Measurements from ENCODE around the gene RFC5.

DNA sequence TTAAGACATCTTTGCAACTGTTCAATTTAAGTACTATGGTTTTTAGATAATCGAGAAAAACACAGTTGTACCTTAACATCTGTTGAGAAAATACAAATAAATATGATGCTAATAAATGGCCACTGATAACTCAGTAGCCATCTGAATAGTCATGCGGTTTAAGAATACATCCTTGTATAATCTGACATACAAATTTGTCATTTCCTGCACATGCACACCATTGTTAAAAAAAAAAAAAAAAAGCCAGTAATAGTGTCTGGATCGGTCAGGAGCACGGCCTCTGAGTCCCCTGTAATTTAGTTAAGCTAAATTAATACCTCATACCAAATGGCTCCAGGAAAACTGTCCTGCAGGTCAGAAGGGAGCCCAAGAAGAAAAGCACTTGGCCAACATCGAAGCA is 16.8 kb downstream of the RFC5 start:
- TF ChIP-seq, protein P1, sequence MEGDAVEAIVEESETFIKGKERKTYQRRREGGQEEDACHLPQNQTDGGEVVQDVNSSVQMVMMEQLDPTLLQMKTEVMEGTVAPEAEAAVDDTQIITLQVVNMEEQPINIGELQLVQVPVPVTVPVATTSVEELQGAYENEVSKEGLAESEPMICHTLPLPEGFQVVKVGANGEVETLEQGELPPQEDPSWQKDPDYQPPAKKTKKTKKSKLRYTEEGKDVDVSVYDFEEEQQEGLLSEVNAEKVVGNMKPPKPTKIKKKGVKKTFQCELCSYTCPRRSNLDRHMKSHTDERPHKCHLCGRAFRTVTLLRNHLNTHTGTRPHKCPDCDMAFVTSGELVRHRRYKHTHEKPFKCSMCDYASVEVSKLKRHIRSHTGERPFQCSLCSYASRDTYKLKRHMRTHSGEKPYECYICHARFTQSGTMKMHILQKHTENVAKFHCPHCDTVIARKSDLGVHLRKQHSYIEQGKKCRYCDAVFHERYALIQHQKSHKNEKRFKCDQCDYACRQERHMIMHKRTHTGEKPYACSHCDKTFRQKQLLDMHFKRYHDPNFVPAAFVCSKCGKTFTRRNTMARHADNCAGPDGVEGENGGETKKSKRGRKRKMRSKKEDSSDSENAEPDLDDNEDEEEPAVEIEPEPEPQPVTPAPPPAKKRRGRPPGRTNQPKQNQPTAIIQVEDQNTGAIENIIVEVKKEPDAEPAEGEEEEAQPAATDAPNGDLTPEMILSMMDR (IDR thresholded peaks at IDR 0.05) = no peak
- TF ChIP-seq POLR2AphosphoS5 (IDR thresholded peaks at IDR 0.05) = no peak
- TF ChIP-seq POLR2A (IDR thresholded peaks at IDR 0.05) = no peak
